Measurements from ENCODE around the gene SH3TC2.

GRCh38 chr5:149072376-149072775 lies 9.5 kb upstream of the SH3TC2 start:
- TF ChIP-seq CTCF (IDR thresholded peaks at IDR 0.05), result no peak
- TF ChIP-seq POLR2AphosphoS5 (IDR thresholded peaks at IDR 0.05), result no peak
